Measurements from ENCODE around the gene HSPE1.

GRCh38 chr2:197450465-197450864, 49.7 kb upstream of the HSPE1 start:
- TF ChIP-seq CTCF (IDR thresholded peaks at IDR 0.05) (no peak), ZNF512 (CRISPR knock-in tag; IDR thresholded peaks at IDR 0.05; ENCODE audit: borderline replicate concordance) (no peak), MAX (CRISPR knock-in tag; IDR thresholded peaks at IDR 0.05) (no peak), ELF4 (CRISPR knock-in tag; IDR thresholded peaks at IDR 0.05; ENCODE audit: low read depth) (no peak), NFATC4 (CRISPR knock-in tag; IDR thresholded peaks at IDR 0.05) (no peak), ZNF317 (CRISPR knock-in tag; IDR thresholded peaks at IDR 0.05; ENCODE audit: borderline replicate concordance, low read depth) (no peak), NR2C2 (CRISPR knock-in tag; IDR thresholded peaks at IDR 0.05) (no peak), NFYB (CRISPR knock-in tag; conservative IDR thresholded peaks at IDR 0.05; ENCODE audit: low read depth) (no peak), SMAD3 (CRISPR knock-in tag; IDR thresholded peaks at IDR 0.05; ENCODE audit: borderline replicate concordance) (no peak), TEAD1 (CRISPR knock-in tag; IDR thresholded peaks at IDR 0.05) (no peak)
- TF ChIP-seq, protein P1, sequence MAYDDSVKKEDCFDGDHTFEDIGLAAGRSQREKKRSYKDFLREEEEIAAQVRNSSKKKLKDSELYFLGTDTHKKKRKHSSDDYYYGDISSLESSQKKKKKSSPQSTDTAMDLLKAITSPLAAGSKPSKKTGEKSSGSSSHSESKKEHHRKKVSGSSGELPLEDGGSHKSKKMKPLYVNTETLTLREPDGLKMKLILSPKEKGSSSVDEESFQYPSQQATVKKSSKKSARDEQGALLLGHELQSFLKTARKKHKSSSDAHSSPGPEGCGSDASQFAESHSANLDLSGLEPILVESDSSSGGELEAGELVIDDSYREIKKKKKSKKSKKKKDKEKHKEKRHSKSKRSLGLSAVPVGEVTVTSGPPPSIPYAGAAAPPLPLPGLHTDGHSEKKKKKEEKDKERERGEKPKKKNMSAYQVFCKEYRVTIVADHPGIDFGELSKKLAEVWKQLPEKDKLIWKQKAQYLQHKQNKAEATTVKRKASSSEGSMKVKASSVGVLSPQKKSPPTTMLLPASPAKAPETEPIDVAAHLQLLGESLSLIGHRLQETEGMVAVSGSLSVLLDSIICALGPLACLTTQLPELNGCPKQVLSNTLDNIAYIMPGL (CRISPR knock-in tag; IDR thresholded peaks at IDR 0.05) = no peak
- TF ChIP-seq, protein P2, sequence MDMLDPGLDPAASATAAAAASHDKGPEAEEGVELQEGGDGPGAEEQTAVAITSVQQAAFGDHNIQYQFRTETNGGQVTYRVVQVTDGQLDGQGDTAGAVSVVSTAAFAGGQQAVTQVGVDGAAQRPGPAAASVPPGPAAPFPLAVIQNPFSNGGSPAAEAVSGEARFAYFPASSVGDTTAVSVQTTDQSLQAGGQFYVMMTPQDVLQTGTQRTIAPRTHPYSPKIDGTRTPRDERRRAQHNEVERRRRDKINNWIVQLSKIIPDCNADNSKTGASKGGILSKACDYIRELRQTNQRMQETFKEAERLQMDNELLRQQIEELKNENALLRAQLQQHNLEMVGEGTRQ (CRISPR knock-in tag; IDR thresholded peaks at IDR 0.05) = no peak
